Ureter (tissue), 1 donor: Measurements from ENCODE around the gene PLXDC2. TPM values are rescaled to one million over a fixed set of nuclear protein-coding genes. Genes with fewer than 3 reads are reported as not detected.

Experiments used
- DNase-seq: peaks from one replicate; pipeline ENCODE4 v3.0.0-alpha.2; 2020; ENCODE audit warnings: low spot score
- total RNA-seq: library from RNA; stranded (reverse); gene quantifications from one replicate; pipeline ENCODE4 v1.2.4, GENCODE V29; 2023
- donor health status: DM: yes; HTN: yes; CAD: no.

Gene PLXDC2
- total RNA-seq, 1 donor from 2014 or later: 48.7 TPM

GRCh38 chr10:19857876-19858275 lies 41.6 kb downstream of the PLXDC2 start:
- DNase-seq: no peak

- DNase-seq: no peak
Observed at GRCh38 chr10:19860107-19860506, 43.9 kb downstream of the PLXDC2 start.

- no peak for DNase-seq
Observed at GRCh38 chr10:19862811-19863515, 46.7 kb downstream of the PLXDC2 start.

GRCh38 chr10:19865676-19866075 lies 49.4 kb downstream of the PLXDC2 start:
- DNase-seq: no peak

DNA sequence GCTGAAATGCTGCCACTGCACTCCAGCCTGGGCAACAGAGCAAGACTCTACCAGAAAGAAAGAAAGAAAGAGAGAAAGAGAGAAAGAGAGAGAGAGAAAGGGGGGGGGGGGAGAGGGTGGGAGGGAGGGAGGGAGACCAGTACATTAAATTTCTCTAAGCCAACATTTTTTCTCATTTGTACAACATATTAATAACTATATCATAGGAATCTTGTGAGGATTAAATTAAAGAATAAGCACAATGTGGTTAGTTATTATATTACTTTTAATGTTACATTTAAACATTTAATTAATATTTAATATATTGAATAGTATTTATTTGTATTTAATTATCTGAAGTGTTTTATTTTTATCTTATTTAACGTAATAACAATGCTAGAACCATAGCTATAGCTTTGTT lies 53.1 kb downstream of the PLXDC2 start:
- DNase-seq: no peak

DNA sequence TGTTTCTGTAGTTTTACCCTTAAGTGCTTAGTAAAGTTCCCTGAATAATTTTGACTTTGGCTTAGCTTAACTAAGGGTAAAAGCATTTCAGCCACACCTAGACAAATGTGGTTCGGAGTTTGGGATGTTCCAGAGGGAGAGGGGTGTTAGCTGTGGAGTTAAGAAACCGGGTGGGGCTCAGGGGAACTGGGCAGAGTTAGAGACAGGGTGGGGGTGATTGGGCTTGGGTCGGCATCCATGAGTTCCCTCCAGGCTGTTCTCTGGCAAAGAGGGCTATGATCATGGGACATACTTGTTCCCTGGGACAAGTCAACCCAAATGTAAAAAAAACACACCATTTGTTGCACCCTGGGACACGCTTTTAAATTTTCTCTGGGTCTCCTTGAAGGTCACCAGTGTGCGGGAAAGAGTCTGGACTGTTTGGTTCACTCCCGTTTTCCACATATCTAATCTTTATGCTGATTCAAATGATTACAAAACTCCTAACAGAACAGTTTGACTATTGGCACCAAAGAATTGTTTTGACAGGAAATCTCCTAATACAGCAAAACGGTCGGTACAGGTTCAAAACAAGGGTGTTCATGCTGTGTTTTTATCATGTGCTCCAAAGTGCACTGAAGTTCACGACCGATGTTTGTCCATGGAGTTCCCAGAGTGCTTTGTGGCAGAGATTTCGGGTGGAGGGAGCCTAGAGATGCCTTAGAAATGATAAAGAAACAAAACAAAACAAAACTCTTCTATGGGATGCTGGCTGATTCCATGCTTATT lies 56.5 kb downstream of the PLXDC2 start:
- DNase-seq: no peak

GRCh38 chr10:19874190-19874589 lies 58.0 kb downstream of the PLXDC2 start:
- no peak for DNase-seq

- DNase-seq: no peak
Observed at GRCh38 chr10:19874791-19875190, 58.6 kb downstream of the PLXDC2 start.

GRCh38 chr10:19876570-19876969 lies 60.3 kb downstream of the PLXDC2 start:
- DNase-seq: no peak

DNA sequence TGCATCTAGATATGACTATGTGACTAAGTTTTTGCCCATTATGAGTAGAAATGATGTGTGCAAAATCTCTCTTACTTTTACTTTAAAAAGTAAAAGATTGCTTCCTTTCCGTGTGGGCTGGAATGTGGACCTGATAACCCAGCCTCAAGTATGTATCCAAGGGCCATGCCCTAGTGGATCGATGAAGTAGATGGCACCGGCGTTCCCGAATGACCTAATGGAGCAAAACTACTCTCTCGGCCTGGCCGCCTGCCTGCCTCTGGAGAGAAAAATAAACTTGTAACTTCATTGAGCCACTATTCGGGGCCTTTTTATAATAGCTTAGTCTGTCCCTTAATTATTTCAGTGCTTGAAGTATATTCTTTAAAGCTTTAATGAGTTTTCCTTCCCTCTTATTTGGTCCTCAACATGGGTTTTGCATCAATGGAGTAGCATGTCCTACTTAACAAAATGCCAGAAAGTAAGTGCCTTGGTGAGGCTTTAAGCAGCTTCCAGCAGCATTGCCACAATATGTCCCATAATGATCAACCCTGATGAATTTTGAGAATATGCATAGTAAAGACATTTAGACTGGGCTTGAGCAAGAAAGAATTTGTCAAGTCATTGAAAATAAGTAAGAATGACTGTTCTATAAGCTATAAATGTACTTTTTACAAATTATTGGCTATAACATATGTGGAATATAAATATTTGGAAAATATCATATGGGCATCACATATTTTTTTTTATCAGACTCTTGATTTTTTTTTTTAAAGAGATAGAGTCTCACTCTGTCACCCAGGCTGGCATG lies 61.4 kb downstream of the PLXDC2 start:
- DNase-seq: no peak

DNA sequence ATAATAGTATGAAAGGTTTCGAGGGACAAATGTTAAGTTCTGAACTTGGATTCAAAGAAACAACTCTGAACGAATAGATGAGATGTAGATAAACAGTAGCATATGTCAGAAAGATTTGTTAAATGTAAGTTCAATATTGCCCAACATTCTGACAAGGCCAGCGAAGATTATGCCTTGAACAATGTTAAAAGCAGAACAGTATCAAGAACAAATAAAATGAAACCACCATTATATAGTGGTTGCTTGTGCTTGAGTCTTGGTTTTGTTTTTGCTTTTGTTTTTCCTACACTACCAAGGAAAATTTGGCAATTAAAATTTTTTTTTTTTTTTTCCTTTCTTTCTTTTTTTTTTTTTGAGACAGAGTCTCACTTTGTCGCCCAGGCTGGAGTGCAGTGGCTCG lies 66.4 kb downstream of the PLXDC2 start:
- DNase-seq: no peak

DNA sequence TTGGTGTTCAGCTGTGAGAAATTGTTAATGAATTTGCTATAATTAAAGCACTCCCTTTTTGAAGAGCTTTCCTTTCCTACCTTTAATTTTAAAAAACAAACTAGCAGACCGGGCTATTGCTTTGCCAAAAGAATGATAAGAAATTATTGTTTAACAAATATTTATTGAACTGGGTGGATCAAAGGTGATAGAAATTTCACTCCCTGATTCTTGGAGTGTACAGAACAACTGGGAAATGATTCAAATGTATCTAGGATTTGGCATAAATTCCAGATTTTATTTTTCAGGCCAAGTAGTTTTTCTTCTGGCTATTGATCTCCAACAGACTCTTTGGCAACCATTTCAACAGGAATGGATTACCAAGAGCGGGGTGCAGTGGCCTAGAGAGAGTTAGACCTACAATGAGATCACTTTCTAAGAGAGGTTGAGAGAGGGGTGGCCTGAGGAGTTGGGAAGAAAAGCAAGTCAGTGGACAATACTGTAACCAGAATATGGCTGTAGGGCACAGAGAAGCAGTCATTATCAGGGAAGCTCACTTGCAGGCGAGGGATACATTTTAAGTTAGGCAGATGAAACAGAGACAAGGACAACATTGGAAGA lies 71.9 kb downstream of the PLXDC2 start:
- DNase-seq: no peak

- DNase-seq: no peak
Observed at GRCh38 chr10:19889256-19889655, 73.0 kb downstream of the PLXDC2 start.

DNA sequence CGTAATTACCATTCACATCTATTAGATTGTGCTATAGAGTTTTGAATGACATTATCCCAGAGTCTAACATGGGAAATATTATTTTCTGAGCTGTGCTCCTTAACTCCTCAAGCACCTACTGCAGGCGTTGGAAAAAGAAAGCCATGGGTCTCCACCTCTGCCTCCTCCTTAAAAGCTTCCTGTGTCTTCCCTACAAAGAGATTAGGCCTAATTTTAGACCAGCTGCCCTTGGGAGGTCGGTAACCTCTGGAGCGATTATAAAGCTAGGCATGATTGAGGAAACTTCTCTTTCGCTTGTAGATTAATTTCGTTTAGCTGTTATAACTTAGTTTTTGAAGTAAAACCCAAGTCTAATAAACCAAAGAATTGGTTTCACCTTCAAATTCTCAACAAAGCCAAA lies 75.2 kb downstream of the PLXDC2 start:
- DNase-seq: no peak

DNA sequence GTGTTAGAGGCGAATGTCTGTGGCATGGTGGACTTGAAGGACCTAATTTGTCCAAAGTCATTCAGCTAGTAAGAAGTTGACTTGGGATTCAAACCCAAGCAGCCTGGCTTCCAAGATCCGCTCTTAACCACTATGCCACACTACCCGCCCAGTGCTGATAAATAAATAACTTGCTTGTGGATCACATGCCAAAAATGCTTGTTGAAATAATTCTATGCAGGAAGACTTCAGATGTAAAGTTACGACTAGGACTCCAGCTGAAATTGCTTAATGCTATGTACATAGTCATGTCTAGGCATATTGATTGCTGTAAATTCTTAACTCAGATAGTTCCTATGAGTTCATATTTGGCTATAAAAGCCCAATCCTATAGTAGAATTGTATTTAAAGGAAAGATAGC lies 76.0 kb downstream of the PLXDC2 start:
- DNase-seq: no peak

DNA sequence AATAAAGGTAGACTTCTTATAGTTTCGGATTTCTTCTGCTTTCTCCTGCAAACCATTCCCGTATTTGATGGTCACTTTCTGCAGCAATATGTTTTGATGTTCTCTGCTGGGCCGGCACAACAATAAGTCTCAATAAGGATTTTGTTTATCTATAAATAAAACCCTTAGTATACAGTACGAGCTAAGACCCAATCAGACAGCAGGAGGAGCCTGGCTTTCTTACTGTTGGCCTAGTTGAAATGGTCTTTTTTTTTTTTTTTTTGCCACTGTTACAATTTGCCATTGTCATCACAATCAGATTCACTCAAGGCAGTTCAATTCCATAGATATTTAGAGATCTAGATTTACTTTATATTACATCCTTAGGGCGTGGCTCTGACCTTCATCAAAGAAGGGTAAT lies 76.4 kb downstream of the PLXDC2 start:
- no peak for DNase-seq

DNA sequence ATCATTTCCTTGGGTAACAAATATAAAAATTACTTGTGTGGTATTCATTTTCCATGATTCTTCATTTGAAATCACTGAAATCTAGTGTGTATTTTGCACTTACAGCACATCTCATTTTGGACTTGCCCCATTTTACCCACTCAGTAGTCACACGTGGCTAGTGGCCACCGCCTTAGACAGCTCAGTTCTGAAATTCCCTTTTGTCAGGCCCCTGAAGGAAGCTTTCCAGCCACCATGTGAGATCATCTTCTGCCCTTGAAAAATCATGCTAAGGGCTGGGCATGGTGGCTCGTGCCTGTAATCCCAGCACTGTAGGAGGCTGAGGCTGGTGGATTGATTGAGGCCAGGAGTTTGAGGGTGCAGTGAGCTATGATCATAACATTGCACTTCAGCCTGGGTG lies 79.3 kb downstream of the PLXDC2 start:
- no peak for DNase-seq

GRCh38 chr10:19902456-19902855 lies 86.2 kb downstream of the PLXDC2 start:
- DNase-seq: no peak

GRCh38 chr10:19904202-19904661 lies 88.0 kb downstream of the PLXDC2 start:
- no peak for DNase-seq

GRCh38 chr10:19906108-19906791 lies 90.0 kb downstream of the PLXDC2 start:
- no peak for DNase-seq

- no peak for DNase-seq
Observed at GRCh38 chr10:19908991-19909696, 92.9 kb downstream of the PLXDC2 start.
